NOMO-1 treated with DMSO at 0.1 percent for 48 hours (cell line): Measurements from ENCODE around the gene CEP63.

Experiments
- DNase-seq: peaks from one replicate; lab custom pipeline; 2025; ENCODE audit not compliant: unreplicated experiment; lab: John Stamatoyannopoulos, UW

CEP63 gene

DNA sequence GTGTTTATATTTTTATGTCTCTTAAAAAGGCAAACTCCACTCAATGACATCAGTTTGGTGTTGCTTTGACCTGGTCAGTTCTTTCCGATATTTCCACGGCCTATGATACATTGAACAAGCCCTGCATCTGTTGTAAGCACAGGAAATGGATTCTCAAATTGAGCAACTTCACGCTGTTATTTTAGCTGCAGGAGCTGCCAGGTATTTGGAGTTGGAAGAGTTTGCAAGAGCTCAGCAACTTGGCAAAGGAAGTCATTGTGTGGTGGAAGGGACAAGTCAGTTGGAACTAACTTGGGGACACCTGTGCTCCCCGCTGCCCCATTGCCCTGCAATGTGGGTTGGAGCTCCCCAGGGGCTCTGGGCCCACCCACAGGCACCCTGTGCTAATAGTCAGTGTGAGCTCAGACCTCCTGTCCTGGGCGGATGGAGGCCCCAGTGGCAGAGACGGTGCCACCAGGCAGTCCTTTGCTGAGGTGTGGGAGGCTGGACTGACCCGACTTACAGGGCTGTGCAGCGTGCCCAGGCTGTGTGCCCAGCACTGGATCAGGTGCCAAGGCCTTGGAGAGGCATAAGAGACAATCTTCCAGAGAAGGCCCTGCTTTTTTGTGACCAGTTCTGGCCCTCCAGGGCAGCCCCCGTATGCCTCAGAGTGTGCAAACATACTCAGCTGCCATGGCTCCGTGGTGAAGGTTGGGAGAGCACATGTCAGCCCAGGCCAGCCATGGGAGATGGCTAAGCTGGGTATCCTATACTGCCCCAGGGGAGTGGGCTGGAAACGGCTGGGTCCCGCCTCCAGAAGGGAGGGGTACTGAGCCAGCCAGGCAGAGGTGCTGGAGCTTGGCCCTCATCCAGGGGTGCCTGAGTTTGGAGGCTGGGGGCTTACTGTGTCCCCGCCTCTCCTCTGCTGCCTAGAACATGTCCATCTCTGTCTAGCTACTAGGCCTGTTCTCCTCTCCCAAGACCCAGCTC is 121.5 kb downstream of the CEP63 start:
- peak; percentile 41 for DNase-seq

DNA sequence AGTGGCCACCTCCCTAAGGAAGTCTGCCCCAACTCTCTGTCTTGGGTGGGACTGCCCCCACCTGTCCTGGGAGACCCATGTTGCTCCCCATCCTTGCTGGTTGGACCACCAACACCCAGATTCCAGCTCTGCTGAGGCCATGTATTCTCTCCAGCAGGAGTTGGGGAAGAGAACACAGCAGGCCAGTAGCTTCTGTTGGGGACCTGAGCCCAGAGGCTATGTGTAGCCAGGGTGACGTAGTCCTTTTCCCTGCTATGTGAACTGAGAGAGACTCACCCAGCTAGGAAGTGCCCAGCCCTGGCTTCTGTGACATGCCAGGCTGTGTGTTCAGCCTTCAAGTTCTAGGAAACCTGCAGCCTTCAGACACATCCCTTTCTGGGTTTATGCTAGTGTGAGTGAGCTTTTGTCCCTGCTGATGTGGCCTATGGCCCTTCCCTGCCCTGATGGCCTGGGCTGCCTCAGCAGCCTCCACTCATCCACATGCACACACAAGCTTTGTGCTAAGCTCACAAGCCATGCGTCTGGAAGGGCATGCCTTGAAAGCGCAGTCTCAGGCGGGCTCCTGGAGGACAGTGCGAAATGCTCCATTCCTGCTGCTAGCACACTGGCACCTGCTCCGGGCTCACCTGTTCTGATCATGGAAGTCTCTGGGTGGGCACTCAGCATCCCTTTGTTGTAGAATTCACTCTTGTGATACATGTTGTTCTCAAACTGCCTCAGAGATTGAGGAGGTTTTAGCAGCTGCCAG is 122.3 kb downstream of the CEP63 start:
- no peak for DNase-seq

DNA sequence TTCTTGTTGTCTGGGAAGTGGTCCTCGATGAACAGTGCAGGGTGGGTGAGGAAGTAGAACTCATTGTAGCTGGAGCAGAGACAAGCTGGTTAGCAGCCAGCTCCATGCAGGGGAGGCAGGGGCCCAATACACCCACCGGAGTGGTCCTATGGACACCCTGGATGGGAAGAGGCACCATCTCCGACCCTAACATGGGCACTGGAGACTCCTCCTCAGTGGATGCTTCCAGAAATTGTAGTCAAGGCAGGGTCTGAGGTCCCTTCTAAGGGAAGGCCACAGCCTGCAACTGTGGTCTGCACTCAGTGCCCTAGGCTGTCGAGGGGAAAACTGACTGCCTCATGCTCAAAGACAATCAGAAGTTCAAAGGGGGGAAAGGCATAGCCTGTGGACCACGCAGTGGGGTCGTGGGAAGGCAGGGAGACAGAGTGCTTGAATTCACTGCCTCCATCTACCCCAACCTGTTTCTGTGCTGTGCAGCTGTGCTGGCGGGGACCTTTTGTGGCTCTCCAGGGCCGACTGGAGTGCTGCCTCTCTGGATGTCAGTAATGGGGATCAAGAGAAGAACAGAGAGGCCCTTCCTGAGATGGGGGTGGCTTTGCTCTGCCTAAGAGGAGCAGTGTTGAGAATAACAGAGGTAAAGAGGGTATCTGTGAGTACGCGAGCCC is 123.0 kb downstream of the CEP63 start:
- no peak for DNase-seq

DNA sequence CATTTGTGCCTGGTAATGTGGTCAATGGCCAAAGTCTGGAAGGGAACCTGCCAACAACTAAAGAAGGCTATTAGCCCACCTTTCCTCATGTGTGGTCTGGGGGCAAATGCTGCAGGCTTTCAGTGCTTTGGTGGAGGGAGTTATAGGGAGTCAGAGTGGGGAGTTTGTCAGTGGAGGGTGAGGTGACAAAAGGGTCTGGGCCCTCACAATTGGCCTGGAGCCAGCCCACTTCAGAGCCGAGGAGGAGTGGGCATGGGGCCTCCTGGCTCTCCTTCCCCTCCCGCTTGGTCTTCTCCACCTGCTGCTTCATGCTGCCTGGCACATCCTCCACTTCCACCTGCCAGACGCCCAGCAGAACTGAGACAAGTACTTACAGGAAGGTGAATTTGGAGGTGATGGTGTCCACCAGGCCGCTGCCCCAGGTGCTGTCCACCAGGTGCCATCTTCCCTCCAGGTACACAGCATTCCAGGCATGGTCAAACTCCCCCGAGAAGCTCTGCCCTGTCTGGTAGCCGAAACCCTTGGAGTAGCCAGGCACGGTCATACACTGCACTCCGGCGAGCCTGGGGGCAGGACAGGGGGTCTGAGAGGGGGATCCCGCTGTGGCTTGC is 124.1 kb downstream of the CEP63 start:
- DNase-seq, result no peak

DNA sequence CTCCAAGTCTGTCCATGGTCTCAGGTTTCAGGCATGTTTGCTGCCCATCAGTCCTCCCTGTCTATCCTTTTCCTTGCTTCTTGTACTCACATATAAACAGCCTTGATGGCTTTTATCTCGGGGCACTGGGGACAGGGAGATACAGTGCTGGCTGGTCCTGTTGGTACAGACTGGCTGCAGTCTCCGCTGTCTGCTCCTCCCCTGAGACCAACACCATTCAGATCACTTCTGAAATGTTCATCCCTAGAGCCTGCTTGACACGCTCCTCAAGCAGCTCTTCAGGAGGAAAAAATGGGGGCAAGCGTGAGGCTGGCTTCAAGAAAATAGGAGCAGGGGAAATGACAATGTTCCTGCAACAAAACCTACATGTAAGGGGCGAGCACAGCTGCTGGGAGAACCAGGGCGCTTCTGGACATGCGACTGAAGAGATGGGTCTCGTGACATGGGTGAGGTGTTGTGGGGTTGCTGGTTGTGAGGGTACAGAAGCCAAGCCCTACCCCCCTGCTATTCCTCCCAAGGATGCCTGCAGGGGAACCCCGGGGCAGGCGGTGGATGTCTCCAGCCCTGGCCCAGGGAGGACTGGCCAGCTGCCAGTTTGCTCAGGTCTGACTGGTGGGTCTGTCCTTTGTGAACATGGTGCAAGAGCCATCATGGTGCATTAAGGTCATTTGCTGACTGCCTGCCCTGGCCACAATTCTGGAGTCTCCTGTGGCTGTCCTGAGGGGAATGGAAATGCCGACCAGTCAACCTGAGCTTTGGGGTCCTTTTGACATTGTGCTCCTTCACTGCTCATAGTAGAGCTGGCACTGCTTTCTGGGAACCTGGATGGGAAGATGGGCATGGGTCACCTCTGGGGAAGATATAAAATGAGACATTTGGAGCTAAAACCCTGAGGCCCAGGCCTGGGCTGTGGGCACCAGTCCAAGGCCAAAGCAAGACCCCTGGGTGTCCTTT is 124.9 kb downstream of the CEP63 start:
- no peak for DNase-seq

DNA sequence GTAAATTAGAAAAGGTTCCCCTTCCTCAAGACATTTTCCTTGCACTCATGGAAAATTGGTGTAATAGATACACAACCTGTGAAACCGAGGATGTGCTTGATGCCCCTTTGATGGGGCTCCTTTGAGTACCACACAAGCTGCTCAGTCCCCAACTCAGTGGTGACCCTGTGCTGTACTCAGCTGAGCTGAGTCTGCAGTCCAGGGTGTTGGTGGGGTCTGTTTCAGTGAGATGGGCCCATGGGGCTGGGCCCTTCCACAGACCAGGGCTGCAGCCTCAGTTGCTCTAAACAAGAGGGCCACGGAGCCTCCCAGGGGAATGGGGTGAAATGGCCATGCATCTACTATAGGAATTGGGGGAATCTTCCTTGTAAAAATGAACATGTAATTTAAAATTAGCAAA is 125.7 kb downstream of the CEP63 start:
- no peak for DNase-seq

DNA sequence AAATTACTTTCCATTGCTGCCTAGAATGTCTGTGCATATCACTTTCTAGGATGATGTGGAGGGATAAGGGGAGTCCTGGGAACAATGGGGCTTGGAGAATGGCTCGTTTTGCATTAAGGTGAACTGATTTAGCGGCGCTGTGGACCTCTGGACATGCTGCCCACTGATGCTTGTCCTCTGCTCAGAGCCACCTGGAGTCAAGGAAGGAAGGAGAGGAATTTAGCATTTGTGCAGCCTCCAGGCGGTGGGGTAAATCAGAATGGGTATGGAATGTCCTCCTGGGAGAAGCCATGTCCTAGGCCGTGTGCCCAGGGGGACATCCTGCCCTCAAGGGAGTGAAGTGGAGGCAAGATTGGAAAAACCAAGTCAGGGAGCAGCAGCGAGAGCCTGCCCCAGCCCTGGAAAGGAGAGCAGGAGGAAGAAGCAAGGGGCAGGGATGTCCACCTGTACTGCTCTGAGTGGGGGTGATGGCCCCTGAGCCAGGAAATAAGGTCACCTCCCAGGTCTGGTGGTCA is 127.2 kb downstream of the CEP63 start:
- DNase-seq, result no peak

DNA sequence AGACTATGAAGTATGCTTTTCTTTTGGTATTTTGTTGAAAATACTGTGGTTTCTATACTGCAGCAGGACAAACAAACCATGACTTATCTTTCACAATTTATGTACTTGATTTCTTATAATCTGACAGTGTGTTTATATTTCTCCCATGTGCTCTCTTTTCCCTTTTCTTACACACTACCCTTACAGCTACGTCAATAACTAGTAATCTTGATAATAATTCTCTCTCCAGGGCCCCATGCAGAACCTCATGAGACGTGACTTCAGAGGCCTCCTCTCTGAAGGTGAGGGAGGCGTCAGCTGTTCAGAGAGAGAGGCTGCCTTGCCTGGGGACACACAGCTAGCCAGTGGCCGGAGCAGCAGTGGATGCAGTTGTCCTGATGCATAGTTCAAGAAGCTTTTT is 129.1 kb downstream of the CEP63 start:
- DNase-seq, result no peak

DNA sequence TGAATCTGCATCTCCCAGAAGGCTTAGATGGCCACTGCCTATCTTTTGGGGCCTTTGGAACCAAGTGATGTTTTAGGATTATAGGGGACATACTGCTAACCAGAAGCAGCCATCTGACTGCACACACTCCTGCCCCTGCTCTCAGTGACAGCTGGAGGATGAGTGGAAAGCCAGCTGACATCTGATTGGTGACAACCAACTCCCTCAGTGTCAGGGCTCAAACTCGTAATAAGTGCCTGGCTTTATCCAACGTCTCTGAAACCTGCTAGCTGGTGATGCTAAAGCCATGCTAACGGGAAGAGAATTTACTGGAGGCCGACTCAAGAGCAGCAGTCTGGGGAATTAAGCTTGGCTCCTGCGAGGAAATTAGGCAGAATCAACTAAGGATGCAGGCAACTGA is 129.9 kb downstream of the CEP63 start:
- DNase-seq, result no peak

DNA sequence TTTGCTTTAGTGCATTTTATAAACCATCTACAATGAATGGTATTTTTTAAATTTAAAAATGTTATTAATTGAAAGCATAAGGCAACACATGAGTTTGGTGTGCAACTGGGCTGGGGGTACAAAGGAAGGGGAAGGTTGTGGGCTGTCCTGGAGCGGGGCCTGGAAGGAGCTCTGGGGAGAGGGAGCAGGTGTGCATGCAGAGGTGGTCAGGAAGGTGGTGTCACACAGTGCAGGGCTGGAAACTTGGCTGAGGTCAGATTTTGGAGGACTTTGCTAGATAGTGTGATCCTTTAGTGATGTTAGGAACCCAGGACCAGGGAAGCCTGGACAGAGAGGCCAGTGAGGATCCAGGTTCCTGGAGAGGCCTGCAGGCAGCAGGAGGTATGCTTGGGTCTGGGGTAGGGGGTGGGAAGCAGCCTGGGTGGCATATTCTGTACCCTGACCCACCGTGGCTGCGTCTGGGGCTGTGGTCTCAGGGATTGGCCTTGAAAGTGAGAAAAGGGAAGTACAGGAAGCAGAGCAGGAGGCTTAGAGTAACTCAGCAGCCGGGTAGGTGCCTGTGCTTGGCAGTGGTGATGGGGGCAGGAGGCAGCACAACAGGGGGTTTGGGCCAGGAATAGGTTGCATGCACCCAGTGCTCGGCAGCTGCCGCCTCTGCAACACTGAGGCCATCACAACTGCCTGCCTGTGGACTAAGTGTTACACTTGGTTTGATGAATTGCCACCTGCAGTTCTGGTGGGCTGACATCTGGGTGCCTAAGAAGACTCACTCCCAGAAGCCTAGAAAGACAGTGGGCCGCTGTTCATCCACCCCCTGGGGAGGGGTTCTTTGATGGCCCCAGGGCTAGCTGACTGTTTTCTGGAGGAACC is 132.0 kb downstream of the CEP63 start:
- no peak for DNase-seq

DNA sequence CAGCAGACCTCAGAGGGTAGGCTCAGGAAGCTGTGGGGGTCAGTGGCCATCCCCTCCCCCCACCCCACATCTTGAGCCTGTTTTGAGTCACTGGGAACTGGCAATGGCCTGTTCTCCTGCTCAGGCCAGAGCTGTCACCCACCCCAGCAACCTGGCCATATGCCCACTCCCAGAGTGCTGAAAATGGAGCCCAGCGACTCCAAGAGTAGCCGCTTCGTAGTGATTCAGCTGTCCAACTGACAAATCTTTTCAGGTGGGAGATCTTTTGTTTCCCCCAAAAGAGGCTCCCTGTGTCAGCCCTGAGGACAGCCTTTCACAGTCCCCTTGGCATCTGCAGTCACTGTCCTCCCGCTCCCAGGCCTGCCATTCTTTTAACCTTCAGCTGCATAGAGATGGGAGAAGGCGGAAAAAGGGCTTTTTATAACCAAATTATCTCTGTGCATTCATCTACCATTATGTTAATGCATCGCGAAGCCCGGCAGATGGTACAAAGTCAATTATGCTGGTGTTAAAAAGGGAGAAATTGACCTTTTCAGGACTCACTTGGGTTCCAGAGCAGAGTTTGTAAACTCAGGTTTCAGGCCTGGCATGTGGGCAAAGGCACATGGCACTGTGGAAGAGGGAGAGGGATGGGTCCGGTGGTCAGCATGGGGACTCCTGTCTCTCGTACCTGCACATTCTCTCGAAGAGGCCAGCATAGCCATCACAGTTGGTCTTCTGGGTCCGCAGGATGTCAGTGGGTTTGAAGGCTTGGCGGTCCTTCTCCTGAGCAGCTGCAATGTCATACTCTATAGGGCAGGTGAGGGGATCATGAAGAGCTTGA is 132.8 kb downstream of the CEP63 start:
- no peak for DNase-seq

DNA sequence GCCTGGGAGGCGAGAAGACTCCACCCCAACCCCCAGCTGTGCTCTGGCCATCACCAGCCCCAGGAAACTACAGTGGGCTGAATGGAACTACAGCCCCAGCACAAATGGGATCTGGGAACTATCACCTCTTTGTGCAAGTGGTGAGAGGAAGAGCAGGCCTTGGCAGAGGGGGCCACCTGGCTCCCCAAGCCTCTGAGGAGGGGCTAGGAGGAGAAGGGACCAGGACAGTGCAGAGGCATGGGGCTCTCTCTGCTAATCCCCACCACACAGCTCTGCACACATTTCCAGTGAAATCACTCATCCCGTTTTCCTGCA is 133.4 kb downstream of the CEP63 start:
- no peak for DNase-seq

DNA sequence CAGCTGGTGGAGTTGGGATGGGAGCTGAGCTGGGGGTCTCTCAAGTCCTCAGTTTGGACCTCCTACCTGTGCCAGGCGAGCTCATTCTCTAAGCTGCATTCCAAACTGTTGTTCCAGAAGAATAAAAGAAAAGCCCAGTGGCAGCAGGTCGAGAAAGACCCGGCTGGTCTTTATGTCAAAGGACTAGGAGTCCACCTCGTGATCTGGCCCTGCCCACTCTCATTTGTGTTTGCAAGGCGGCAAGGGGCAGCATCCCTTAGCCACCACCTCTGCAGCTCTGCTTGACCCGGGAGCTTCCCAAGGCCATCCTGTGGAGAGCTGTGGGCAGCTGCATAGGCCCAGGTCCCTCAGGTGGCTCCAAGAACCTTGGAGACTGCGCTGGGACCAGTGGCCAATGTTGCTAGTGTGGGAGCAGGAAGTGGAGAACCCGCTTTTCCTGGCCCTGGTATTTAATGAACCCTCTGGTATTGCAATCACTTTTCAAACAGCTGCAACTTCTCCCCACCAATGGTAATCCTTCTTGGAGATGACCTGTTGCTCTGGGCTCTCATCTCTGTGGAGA is 134.1 kb downstream of the CEP63 start:
- no peak for DNase-seq

DNA sequence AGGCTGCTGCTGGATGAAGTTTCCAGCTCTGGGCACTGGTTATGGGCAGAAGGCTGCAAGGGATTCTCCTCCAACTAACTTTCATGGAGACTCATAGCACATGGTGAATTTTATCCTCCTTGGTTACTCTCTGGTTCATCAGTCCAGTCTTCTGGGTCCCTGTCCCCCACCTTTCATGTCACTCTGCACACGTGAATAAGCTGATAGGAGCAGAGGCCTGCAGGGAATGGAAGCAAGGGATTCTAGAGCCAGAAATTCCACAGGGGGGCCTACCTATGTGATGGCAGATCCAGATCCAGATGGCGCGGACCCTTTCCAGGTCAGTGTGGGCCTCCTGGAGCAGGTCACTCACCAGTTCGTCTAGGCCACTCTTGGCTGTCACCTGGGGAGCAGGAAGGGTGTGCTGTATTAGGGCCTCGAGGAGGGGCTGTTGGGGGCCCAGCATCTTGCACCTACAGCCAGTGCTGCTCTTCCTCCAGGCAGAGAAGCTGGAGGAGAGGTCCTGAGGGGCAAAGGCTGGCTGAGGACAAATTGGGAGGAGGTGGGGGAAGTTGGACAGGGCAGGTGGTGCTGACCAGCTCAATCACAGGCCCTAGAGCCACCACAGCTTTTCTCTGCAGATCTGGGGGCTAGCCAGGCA is 134.7 kb downstream of the CEP63 start:
- no peak for DNase-seq

DNA sequence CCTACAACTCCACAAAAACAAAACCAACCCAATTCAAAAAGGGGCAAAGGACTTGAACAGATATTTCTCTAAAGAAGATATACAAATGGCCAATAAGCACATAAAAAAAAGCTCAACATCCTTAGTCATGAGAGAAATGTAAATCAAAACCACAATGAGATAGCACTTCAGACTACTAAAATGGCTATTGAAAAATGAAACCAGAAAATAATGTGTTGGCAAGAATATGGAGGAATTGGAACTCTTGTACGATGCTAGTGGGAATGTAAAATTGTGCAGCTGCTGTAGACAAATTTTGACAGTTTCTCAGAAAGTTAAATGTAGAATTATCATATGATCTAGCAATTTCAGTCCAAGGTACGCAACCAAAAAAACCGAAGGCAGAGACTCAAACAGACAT is 136.0 kb downstream of the CEP63 start:
- peak; percentile 40 for DNase-seq

DNA sequence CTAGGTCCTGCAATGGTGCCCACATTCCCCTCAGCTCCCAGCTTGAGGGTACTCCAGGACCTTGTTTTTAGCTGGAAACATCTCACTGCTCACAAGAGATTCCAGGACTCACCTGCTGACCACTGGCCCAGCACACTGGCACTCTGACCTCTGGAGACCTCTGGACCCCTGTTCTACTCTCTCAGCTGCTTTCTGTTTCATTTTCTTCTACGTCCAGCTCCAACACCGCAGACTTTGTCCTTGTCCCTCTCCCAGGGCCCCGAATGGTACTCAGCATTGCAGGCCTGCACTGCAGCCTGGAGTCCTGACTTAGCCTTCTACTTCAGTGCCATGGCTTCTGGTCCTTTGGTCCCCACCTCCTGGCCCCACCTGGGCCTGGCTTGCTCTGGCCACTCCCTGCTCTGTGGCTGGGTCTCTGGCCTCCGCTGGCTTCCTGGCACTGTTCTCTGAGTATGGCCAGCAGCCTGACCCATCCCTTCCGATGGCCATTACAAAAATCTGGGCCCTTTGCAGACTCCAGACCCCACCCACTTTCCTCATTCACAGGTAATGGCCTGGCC is 137.0 kb downstream of the CEP63 start:
- no peak for DNase-seq

DNA sequence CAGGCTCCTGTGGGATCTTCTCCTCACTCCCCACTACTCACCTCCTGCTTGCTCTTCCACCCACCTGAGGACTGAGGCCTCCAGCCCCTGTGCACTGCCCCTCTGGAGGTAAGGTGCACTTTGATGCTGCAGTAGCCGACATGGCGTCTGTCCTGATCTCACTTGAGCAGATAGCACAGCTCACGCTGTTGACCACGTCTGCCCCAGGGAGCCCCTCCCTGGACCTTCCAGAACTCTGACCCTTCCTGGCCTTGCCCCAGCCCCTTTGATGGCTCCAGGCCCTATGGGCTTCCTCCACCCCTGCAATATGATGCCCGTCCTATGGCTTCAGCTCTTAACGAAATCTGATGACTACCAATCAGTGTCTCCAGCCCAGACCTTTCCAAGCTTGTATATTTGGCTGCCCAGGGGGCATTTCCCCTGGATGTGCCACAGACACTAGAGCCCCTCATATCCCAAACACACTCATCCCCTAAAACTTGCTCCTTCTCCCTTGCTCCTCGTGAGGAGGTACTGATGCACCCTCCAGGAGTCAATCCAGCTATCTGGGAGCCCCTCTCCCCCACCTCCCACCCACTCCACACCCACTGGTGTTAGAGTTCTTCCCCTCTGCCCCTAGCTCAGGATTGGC is 137.9 kb downstream of the CEP63 start:
- DNase-seq, result no peak
